Measurements from ENCODE around the gene KLHL3. TPM values are rescaled to one million over a fixed set of nuclear protein-coding genes. Genes with fewer than 3 reads are reported as not detected.

Gene KLHL3
- total and polyA plus RNA-seq, 2 experiments from 2014 or later: 4.9 to 10.8 TPM

GRCh38 chr5:137651022-137651421, 84.9 kb downstream of the KLHL3 start (continued):
- no peak for TF ChIP-seq REST (IDR thresholded peaks at IDR 0.05; ENCODE audit: unreplicated experiment)
- no peak for TF ChIP-seq NANOG (IDR thresholded peaks at IDR 0.05; ENCODE audit: borderline replicate concordance)
- TF ChIP-seq STAT1 (IDR thresholded peaks at IDR 0.05; ENCODE audit: unreplicated experiment): no peak

- Histone ChIP-seq H3K4me3 (no peak overlapping the region), H4K20me1 (replicated peaks; ENCODE audit: insufficient read depth) (no peaks in the 10 kb centered on the region), H3K79me2 (replicated peaks; ENCODE audit: insufficient read depth) (no peaks in the 10 kb centered on the region), H3K27me3 (ENCODE audit: insufficient read depth) (no peaks in the 10 kb centered on the region), H3K9me2 (ENCODE audit: insufficient read depth) (no peaks in the 10 kb centered on the region), H3K4me2 (no peak overlapping the region), H3K4me1 (ENCODE audit: insufficient read depth) (no peaks in the 10 kb centered on the region), H2AFZ (no peak overlapping the region), H3K27ac (ENCODE audit: low read depth) (no peak overlapping the region), H3K36me3 (ENCODE audit: insufficient read depth) (no peaks in the 10 kb centered on the region; the same call in 1 of the 2 replicates), H3F3A (replicated peaks; ENCODE audit: low read depth) (no peaks in the 10 kb centered on the region)
- Mint-ChIP-seq H3K4me3 (no peak overlapping the region), H3K36me3 (ENCODE audit: low read depth) (peaks cover 14% of the 10 kb centered on the region; the same call in 2 of the 3 replicates), H3K4me1 (no peaks in the 10 kb centered on the region), H3K9me3 (no peaks in the 10 kb centered on the region), H3K27ac (no peak overlapping the region), H3K27me3 (ENCODE audit: insufficient read depth, low read depth, poor library complexity) (peaks cover 2% of the 10 kb centered on the region)
- DNase-seq (ENCODE audit: low spot score): no peak
- ATAC-seq: no peak
- TF ChIP-seq STAT1 (IDR thresholded peaks at IDR 0.05; ENCODE audit: unreplicated experiment) (no peak), JUNB (IDR thresholded peaks at IDR 0.05; ENCODE audit: unreplicated experiment) (no peak), ZNF462 (CRISPR knock-in tag; IDR thresholded peaks at IDR 0.05) (no peak), NANOG (IDR thresholded peaks at IDR 0.05; ENCODE audit: borderline replicate concordance) (no peak), ZNF331 (CRISPR knock-in tag; IDR thresholded peaks at IDR 0.05; ENCODE audit: low read depth) (no peak), ETS1 (IDR thresholded peaks at IDR 0.05) (no peak), ZNF114 (CRISPR knock-in tag; IDR thresholded peaks at IDR 0.05) (no peak), POLR2AphosphoS5 (IDR thresholded peaks at IDR 0.05; ENCODE audit: low read depth) (no peak), EZH2 (IDR thresholded peaks at IDR 0.05; ENCODE audit: low read depth, unreplicated experiment) (no peak)
Observed at GRCh38 chr5:137649228-137649935, 86.5 kb downstream of the KLHL3 start.

Data from GM23338 (cell line).